GM12872 (cell line): ENCODE measurements around the gene ENTPD1.

ENCODE experiments used
- CTCF ChIP-seq: IDR thresholded peaks from 3 replicates; pipeline ENCODE4 v1.5.1; 2011; ENCODE audit warnings: low read depth, mild to moderate bottlenecking, low read length, moderate library complexity; ENCODE audit not compliant: insufficient read depth

Gene ENTPD1

GRCh38 chr10:95873651-95874050 is 117.7 kb downstream of the ENTPD1 start:
- TF ChIP-seq CTCF: no peak

- no peak for TF ChIP-seq CTCF
Measured at GRCh38 chr10:95876756-95877155, 120.8 kb downstream of the ENTPD1 start.

- no peak for TF ChIP-seq CTCF
Measured at GRCh38 chr10:95877881-95878280, 121.9 kb downstream of the ENTPD1 start.

GRCh38 chr10:95880704-95881103 is 124.7 kb downstream of the ENTPD1 start:
- TF ChIP-seq CTCF: no peak

- no peak for TF ChIP-seq CTCF
Measured at GRCh38 chr10:95881316-95881715, 125.4 kb downstream of the ENTPD1 start.

DNA sequence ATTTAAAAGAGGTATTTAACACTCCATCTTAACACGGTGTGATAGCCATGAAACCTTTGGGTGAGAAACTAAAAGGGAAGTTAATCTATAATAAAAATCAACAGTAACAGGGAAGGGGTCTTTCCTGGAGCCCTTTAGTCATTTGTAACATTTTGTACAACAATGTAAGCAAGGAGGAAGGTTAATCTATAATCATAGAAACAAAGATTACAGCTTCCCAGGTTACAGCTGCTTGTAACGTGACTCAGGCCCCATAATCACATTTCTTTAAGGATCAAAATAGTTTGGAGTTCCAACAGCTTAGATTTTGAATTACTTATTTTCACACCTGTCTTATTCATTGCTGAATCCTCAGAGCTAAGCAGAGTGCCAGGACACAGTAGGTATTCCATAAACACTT is 133.9 kb downstream of the ENTPD1 start:
- TF ChIP-seq CTCF: no peak

- TF ChIP-seq CTCF: no peak
Measured at GRCh38 chr10:95896071-95896850, 140.3 kb downstream of the ENTPD1 start.
